Activated gamma-delta T cell (primary cell): ENCODE measurements around the gene CCNF.

Source experiments
- DNase-seq: peaks from one replicate; lab custom pipeline; 2025; lab: John Stamatoyannopoulos, UW

CCNF gene

GRCh38 chr16:2457267-2457666 is 28.0 kb downstream of the CCNF start:
- no peak for DNase-seq

DNA sequence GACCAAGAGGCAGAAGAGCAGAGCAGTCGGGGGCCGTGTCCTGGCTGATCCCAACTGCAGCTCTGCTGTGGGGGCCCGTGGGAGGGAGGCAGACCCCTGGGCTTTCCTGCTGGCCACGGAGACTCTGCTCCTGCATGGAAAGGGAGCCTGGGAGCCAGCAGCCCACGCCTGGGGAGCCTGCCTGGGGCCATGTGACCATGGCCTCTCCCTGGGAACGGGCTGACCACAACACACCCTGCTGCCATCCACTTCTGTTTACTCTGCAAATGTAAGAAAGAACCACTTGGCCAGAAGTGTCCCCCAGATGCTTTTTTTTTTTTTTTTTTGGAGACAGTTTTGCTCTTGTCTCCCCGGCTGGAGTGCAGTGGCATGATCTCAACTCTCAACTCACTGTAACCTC is 28.7 kb downstream of the CCNF start:
- no peak for DNase-seq

GRCh38 chr16:2458887-2459646 is 29.8 kb downstream of the CCNF start:
- DNase-seq: no peak

GRCh38 chr16:2459647-2460390 is 30.6 kb downstream of the CCNF start, which contains the start of gene TEDC2:
Gene TEDC2, plus strand, starts transcription at chr16:2460109. Its CDS starts 36 bp downstream, at chr16:2460145.
- peak; percentile 89 for DNase-seq

GRCh38 chr16:2460391-2460713 is 31.1 kb downstream of the CCNF start:
- DNase-seq: no peak

DNA sequence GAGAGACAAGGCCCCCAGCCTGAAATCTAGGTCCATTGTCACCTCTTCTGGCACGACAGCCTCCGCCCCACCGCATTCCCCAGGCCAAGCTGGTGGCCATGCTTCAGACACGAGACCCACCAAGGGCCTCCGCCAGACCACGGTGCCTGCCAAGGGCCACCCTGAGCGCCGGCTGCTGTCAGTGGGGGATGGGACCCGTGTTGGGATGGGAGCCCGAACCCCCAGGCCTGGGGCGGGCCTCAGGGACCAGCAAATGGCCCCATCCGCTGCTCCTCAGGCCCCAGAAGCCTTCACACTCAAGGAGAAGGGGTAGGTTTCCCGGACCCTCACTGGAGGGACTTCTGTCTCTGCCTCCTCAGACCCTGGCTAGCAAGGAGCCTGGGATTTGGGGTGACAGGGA is 31.7 kb downstream of the CCNF start:
- DNase-seq: no peak

DNA sequence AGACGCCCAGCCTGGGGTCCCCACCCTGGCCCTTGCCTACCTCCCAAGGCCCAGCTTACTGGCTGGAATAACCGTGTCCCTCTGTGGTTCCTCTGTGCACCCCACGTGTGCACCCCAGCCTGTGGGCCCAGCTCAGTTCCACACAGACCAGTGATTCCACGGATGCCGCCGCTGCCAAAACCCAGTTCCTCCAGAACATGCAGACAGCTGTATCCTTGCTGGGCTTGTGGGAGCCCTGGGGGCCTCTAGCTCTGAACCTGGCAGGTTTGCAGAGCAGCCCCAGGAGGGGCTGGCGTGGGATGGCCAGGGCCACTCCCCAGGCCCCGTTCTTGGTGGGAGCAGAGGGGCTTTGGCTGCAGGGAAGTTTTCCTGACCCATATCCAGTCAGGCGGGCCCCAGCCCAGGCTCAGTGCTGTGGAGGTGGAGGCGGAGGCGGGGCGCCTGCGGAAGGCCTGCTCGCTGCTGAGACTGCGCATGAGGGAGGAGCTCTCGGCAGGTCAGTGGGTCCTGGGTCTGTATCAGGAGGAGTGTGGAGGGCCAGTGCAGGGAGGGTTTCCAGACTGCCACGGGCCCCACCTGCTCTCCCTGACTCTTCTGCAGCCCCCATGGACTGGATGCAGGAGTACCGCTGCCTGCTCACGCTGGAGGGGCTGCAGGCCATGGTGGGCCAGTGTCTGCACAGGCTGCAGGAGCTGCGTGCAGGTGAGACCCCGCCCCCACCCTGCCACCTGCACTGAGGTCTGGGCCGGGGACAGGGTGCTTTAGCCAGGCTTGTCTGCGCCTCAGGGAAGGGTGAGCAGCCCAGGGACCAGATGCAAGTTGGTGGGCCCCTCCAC is 33.0 kb downstream of the CCNF start:
- no peak for DNase-seq

- no peak for DNase-seq
Measured at GRCh38 chr16:2464333-2464732, 35.1 kb downstream of the CCNF start.

GRCh38 chr16:2465653-2466415 is 36.6 kb downstream of the CCNF start:
- no peak for DNase-seq

- DNase-seq: no peak
Measured at GRCh38 chr16:2466667-2467527, 37.6 kb downstream of the CCNF start.

DNA sequence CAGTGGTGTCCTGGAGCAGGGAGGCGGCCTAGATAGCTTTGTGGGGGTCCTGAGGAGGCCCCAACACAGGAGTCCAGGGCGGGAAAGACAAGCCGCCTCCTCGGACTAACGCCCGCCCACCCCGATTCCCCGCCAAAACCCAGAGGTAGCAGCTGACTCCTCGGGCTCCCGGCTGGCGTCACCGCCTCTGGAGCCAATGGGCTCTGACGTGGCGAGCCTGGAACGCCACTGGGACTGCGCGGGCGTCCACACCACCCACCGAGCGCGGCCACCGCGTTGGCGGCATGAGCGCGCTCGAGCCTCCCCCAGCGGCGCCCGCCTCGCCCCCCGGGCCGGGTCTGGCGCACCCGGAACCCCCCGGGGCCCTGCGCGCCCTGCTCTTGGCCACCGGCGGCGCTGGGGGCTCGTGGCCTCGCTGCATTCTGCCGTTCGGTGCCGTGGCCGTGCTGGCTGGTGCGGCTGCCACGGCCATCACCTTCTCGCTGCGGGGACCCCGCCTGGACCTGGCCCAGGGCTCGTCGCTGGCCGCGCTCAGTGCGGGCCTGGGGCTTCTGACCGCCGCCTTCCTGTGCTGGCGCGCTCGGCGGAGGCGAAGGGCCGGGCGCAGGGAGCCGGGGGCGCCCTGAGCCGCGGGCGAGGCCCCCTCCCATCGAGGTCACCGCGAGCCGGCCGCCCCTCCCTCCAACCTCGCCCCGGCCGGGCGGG is 38.4 kb downstream of the CCNF start:
- DNase-seq: no peak

DNA sequence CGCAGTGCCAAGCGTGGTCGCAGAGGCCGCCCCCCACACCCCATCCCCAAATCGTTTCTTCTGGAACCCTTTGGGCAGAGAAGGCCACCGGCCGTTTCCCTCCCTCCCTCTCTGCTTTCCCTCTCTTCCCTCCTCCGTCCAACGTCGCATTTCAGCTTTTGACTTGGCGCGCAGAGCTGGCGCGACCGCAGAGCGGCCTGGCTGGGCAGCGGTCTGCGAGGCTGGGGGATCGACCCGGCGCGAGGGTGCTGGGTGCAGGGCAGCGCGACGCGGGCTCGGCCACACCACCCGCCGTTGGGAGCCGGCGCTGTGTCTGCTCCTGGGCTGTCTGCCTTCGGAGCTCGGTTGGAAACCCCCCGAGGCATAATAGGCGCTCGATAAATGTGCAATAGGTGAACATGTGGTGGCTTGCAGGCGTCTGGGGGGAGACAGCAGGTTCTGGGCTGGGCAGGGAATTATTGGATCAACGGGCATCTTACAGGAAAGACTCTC is 39.0 kb downstream of the CCNF start:
- no peak for DNase-seq

DNA sequence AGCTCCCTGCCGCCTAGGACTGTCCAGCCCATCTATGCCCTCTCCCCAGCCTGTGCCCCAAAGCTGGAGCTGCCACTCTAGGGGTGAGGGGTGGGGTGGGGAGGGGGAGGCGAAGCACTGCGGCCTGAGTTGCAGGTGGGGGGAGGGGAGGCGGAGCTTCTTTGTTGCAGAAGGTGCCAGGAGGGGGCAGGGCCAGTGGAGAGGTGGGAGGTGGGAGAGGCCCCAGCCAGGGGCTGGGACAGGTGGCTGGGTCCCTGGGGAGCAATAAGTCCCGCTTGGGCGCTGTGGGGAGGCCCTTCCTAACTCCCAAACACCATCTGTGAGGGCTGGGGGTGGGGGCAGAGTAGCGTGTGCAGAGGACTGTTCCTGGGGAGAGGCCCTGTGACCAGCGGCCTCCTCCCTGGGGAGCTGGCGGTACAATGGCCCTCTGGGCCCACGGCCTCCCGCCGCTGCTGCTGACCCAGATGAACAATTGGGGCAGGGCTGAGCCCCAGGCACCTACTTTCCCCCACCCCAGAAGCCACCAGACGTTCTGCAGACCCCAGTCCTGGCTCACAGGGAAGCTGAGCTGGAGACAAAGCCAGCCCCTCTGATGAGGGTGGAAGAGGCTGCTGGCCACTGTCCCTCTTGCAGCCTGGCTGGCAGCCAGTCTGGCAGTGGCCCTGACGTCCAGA is 39.6 kb downstream of the CCNF start:
- no peak for DNase-seq

DNA sequence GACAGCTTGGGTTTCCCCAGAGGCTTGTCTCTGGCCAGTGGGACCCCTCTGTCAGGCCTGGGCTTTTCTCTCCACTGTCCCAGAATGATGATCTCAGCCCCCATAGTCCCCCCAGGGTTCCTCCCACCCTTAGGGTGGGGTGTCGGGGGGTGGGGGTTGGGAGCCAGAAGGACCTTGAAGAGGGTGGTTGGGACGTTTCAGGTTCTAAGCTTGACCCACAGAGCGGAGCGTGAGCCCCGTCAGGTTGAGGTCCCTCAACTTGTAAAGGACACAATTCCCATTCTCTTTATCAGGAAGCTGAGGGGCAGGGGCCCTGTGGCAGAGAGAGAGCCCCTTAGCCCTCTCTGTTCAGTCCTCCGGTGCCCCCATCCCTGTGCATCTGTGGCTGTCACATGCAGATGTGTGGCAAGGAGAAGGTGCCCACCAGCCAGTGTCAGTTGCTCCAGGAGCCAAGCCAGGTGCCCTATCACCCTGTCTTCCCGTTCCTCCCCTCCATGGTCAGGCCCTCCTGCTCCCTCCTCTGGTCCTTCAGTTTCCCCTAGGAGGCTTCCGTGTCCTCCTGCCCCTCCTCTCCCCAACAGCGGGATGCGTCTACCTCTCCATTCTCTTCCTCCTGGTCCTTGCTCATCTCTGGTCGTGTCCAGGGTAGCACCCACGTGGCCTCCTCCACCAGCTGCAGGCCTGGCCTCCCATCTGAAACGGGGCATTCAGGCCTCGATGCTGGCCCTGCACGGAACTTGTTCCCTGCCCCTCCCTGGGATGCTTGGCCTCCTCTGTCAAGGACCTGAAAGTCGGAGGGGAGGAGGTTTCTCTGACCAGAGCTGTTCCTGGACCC is 40.4 kb downstream of the CCNF start:
- no peak for DNase-seq

DNA sequence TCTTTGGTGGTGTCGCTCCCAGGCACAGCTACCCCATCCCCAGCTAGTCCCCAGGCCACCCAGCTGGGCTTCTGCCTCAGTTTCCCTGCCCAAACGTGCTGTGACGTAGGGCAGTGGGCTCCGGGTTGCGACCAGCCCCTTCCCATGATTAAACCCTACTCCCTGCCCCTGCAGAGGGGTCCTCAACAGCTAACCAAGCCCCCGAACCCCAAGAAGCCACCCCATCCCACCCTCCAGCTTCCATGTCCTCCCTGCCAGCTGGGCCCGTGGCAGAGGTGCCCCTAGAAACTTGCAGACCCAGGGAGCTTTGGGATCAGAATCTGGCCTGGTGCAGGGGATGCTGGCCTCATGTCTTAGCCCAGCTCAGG is 41.0 kb downstream of the CCNF start:
- DNase-seq: no peak

- no peak for DNase-seq
Measured at GRCh38 chr16:2470603-2471015, 41.4 kb downstream of the CCNF start.

GRCh38 chr16:2471016-2471652 is 41.9 kb downstream of the CCNF start, which contains the start of gene NTN3:
Gene NTN3, plus strand, starts transcription at chr16:2471297. Its CDS starts 405 bp downstream, at chr16:2471702.
- no peak for DNase-seq
